ENCODE results near the gene CCZ1B.
"Not testable (repeated sequence)": the region's sequence is repeated elsewhere in the genome, so short reads cannot be mapped to it uniquely, and the experiment has no call there.

CCZ1B gene

DNA sequence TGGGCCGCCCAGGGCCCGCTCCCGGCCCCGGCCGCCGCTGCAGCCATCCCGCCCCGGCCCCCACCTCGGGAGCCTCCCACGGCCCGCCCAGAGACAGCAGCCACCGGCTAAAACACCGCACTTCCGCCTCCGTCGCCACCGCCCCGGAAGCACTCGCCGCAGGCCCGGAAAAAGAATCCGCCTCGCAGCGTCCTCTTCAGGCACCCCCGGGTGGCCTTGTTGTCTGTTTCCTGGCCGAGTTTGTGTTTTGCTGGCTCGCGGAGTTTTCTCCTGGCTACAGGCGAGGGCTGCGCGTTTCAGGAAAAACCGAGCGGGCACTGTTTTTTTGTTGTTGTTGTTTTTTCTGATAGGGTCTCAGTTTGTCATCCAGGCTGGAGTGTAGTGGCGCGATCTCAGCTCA lies at the start of gene CCZ1B:
Gene CCZ1B, minus strand, starts transcription at position 125 of the 400 bp plus-strand sequence. Its CDS starts 78 bp downstream, at position 47.
- peak; percentile 93 for DNase-seq

DNA sequence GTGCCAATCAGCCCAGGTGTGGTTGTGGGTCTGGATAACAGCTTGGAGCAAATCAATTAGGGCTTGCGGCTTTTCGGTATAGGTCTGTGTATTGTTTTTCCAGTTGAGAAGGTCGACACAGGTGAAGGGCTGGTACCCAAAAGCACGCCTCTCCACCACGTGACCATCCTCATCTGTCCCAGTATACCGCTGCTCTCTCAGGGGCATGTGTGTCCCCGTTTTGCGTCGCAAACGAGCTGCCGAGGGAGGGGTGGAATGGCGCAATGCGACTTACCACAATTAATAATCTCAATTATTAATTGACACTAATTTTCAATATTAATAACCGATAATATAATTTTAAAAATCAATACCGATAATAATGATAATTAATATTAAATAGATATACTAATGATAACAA lies 48.9 kb upstream of the CCZ1B start:
- not testable (repeated sequence) for DNase-seq

DNA sequence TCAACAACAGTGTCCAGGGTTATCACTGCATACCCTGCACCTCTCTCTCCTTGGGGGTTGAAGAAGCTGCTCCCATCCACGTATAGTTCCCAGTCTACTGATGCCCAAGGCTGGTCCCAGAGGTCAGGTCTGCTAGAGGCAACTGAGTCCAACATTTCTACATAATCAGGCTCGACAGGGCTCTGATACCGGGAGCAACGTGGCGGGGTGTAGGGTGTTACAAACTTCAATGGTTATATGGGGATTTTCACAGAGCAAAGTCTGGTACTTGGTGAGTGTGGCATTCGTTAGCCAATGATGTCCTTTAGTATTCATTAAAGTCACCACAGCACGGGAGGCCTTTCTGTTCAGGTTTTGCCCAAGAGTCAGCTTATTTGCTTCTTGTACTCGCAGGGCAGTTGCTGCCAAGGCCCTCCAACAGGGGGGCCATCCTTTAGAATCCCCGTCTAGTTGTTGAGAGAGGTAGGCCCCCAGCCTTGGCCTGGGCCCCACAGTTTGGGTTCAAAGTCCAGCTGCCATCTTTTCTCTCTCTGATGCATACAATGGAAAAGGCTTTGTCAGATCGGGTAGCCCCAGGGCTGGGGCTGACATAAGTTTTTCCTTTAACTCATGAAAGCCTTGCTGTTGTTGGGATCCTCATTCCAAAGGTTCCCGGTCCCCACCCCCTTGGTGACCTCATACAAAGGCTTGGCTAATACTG lies 46.3 kb upstream of the CCZ1B start:
- not testable (repeated sequence) for DNase-seq

DNA sequence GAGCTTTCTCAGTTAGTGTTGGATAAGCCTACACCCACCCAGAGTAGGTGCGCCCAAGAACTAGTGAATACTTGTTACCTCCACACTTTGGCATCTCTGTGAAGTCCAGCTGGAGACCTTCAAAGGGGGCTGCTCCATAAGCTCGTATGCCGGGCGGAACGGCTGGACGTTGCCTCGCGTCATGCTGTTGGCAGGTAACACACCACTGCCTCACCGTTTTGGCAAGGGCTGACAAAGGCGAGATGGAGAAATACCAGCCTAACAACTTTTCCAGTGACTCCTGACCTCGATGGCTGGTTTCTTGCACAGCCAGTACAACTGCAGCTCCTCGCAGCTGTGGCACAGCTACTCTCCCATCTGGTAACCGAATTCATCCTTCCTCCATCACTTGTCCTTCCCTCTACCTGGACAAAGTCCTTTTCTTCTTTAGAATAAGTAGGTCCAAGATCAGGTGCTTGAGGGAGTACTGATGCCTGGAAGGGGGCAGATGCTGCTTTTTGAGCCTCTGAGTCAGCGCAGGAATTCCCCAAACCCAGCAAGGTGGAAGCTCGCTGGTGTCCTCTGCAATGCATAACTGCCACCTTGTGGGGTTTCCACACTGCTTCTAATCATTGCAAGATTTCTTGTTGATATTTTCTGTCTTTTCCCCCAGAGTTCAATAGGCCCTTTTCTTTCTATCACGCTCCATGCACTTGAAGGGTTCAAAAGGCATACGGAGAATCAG lies 45.5 kb upstream of the CCZ1B start:
- not testable (repeated sequence) for DNase-seq

DNA sequence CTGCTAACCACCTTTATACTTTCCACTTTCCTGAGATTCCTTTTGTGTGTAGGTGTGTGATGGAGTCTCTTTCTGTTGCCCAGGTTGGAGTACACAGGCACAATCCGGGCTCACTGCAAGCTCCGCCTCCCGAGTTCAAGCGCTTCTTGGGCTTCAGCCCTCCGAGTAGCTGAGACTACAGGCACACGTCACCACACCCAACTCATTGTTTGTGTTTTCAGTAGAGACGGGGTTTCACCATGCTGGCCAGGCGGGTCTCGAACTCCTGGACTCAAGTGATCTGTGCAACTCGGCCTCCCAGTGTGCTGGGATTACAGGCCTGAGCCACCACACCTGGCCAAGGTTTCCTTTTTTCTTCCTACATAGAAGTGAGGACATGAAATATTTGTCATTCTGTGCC lies 38.7 kb upstream of the CCZ1B start:
- DNase-seq: not testable (repeated sequence)

DNA sequence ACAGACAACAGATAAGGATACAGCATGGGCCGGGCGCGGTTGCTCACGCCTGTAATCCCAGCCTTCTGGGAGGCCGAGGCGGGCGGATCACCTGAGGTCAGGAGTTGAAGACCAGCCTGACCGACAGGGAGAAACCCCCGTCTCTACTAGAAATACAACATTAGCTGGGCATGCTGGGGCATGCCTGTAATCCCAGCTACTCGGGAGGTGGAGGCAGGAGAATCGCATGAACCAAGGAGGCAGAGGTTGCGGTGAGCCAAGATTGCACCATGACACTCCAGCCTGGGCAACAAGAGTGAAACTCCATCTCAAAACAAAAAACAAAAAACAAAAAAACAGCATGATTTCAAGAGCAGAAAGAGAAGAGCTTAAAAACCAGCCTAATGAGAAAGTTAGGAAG lies 38.1 kb upstream of the CCZ1B start:
- not testable (repeated sequence) for DNase-seq

DNA sequence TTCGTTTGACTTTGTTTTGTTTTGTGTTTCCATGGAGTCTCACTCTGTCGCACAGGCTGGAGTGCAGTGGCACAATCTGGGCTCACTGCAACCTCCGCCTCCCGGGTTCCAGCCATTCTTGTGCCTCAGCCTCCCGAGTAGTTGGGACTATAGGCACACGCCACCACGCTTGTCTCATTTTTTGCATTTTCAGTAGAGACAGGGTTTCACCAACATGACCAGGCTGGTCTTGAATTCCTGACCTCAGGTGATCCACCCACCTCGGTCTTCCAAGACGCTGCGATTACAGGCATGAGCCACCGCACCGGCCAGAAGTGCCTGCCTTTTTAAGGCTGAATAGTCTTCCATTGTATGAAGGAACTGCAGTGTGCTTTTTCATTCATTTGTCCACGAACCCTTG lies 36.8 kb upstream of the CCZ1B start:
- DNase-seq: not testable (repeated sequence)

DNA sequence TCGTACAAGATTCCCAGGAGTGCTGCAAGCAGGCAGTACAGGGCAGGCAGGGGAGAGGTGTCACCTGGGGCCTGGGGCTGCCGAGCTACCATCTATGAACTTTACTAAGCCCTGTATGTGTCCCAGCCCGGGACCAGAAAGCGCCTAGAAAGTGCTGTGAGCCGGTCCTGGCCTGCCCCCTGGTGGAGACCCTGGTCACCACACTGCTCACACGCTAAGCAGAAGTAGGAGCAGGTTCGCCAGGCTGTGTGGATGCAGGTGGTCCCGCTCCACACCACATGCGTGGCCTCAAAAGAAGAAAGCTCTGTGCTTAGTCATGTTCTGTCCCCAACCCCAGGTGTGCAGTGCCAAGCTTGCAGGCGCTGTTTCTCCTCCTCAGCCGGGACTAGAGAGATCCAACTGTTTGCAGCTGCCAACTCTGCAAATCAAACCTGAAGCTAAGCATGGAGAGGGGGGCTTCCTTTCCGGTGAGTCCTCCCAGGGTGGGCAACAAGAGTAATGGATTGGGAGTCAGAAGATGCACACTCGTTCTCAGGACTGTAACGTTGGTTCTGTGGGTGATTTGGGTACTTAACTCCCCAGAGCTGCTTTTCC lies 31.7 kb upstream of the CCZ1B start:
- DNase-seq: peak; percentile 55

DNA sequence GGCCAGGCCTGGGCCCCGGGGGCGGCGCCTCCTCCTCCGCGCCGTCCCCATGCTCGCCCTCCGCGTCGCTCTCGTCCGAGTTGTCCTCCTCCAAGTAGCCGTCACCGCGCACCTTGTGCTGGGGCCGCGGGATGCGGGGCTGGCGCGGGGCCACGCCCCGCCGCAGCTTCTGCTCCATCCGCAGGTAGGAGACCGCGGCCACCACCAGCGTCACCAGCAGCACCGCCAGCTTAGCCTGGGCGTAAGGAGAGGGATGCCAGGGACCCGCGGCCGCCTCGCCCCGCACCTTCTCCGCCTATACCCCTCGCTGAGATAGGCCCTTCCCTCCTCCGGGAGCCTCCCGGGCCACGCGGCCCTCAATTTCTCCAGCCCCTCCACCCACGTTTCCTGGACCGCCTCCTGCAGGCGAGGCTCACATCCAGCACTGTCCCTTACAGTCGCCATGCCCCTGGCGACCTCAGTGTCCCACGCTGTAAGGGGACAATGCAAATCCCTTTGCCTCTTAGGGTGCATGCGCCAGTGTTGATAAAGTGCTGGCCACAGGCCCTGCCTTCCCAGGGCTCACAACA lies 29.6 kb upstream of the CCZ1B start:
- DNase-seq: not testable (repeated sequence)

DNA sequence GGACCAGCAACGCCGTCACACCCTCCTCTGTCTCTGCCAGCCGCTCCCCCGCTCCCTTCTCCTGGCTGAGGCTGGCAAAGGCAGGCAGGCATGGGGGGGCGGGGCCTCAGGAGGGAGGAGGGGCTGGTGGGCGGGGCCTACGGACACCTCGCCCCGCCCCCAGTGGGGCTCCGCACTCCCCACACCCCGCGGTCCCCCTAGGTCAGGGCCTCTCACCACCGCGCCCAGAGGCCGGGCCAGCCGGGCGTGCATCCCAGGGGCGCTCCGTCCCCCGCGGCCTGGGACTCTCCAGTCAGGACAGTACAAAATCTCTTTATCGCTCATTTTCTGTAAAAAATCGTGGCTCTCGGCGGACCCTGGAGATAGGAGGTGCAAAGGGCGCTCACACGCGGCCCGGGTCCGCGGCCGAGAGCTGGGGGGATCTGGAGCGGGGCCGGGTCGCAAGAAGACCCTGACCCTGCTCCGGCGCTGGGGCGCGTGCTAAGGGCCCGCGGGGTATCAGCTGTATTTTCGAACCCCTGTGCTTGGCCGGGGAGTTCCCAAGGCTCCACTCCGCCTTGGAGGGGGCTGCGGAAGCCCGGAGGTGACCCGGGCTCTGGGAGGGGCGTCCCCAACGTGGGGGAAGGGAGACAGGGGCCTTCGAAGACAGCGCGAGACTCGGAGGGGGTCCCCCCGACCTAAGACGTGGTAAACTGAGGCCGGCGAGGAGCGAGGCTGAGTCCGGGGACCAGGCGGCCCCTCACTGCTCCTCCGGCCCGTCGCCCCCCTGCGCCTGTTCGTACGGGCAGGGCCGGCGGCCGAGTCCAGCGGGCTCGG lies 28.9 kb upstream of the CCZ1B start:
- not testable (repeated sequence) for DNase-seq

DNA sequence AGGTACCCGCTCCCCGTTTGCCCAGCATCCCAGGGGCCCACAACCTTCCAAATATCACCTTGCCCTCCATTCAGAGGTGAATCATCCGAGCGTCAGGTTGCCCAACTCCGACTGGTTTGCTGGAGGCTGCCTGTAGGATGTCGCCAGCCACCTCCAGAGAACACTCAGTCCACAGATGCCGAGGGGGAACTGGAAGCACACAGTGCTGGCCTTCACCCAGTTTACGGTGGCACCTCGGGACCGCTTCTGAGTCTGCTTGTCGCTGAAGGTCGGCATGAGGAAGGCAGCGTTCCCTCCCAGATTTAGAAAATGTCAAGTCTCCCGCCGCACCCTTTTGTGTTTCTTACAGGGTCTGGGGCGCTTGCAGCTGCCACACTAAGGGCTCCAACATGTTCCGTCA lies 27.6 kb upstream of the CCZ1B start:
- not testable (repeated sequence) for DNase-seq

DNA sequence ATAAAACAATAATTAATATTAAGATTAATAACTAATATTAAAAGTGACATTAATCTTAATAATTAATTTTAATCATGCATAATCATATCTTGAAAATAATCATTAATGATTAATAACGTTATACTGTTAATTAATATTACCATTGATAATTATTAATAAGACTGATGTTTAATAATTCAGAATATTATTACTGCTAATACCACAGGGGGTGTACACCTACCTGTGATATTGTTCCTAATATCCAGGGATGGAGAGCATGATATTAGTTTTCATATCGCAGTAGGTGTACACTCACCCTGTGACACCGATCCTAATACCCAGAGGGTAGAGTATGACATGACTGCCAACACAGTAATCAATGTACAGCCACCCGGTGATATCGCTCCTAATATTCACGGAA lies 23.1 kb upstream of the CCZ1B start:
- not testable (repeated sequence) for DNase-seq

DNA sequence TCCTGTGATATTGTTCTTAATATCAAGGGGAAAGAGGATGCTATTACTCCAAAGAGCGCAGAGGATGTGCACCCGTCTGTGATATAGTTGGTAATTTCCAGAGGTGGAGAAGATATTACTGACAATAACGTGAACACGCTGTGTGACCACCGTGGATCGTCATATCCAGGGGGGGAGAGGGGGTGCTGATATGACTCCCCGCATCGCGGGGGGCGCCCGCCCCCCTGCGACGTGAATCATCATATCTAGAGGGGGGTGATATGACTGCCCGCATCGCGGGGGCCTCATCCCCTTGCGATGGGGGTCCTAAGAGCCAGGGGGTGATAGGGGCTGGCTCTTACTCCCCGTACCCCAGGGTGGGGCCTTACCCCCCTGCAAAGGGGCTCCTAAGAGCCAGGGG lies 21.7 kb upstream of the CCZ1B start:
- not testable (repeated sequence) for DNase-seq

DNA sequence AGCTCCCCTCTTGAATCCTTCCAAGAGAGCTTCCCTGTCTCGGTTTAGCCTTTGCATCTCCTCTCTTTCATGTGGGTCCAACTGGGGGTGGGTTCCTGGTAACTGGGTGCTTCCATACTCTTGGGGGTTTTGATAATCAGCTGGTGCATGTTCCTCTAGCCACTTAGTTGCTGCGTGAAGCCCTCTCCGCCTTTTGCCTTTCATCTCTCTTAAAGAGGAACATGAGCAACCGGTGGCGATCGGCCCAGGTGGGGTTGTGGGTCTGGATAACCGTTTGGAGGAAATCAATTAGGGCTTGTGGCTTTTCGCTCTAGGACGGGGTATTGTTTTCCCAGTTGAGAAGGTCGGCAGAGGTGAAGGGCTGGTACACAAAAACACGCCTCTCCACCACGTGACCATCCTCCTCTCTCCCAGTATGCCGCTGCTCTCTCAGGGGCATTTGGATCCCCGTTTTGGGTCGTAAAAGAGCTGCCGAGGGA lies 19.9 kb upstream of the CCZ1B start:
- not testable (repeated sequence) for DNase-seq

DNA sequence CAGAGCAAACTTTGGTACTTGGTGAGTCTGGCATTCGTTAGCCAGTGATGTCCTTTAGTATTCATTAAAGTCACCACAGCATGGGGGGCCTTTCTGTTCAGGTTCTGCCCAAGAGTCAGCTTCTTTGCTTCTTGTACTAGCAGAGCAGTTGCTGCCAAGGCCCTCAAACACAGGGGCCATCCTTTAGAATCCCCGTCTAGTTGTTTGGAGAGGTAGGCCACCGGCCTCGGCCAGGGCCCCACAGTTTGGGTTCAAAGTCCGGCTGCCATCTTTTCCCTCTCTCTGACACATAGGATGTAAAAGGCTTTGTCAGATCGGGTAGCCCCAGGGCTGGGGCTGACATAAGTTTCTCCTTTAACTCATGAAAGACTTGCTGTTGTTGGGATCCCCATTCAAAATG lies 17.6 kb upstream of the CCZ1B start:
- DNase-seq: not testable (repeated sequence)

DNA sequence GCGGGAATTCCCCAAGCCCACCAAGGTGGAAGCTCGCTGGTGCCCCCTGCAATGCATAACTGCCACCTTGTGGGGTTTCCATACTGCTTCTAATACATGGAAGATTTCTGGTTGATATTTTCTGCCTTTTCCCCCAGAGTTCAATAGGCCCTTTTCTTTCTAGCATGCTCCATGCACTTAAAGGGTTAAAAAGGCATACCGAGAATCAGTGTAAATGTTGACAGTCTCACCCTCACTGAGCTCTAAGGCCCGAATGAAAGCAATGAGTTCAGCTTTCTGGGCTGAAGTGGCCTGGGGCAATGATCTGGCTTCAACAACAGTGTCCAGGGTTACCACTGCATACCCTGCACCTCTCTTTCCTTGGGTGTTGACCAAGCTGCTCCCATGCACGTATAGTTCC lies 17.0 kb upstream of the CCZ1B start:
- not testable (repeated sequence) for DNase-seq

DNA sequence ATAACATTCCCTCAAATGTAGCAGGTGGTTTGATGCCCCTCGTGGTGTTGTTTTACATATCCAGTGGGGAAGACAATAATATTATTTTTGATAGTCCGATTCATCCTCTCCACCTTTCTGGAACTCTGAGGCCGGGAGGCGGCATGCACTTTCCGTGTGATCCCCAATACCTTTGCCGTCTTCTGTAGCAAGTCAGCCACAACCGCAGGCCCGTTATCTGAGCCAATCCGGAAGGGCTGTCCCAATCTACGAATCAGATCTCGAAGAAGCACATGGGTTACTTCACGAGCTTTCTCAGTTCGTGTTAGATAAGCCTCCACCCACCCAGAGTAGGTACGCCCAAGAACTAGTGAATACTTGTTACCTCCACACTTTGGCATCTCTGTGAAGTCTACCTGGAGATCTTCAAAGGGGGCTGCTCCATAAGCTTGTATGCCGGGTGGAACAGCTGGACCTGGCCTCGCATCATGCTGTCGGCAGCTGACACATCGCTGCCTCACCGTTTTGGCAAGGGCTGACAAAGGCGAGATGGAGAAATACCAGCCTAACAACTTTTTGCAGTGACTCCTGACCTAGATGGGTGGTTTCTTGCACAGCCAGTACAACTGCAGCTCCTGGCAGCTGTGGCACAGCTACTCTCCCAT lies 16.3 kb upstream of the CCZ1B start:
- not testable (repeated sequence) for DNase-seq

DNA sequence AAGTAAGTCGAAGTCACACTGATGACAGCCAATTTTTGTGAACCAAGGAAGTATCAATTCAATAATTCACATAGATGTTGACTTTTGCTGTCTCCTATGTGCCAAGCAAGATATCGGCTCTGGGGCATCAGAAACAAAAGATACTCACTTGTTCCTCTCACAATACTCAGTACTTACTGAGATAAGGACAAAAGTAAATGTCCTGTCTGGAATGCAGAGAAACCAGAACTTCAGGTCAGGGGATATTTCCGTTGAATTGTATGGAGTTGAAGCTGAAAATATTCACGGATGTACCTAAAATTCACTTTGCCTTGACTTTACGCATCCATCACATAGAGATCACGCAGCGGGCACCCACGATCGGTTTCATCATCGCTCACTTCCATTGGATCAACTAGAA lies 11.0 kb upstream of the CCZ1B start:
- not testable (repeated sequence) for DNase-seq

DNA sequence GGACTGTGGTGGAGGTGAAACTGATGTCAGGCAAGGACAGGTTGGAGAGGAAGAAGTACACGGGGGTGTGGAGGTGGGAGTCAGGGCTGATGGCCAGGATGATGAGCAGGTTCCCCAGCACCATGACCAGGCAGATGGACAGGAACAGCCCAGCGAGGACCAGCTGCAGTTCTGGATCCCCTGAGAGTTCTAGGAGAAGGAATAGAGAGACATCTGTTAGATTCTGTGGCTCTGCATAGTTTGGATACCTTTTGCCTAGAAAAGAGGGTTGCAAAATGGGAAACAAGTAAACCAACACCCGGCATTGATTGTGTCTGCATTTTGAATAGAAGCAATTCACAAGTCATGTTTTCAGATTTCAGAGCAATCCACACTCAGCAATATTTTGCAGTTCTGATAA lies 9.4 kb upstream of the CCZ1B start:
- DNase-seq: not testable (repeated sequence)

DNA sequence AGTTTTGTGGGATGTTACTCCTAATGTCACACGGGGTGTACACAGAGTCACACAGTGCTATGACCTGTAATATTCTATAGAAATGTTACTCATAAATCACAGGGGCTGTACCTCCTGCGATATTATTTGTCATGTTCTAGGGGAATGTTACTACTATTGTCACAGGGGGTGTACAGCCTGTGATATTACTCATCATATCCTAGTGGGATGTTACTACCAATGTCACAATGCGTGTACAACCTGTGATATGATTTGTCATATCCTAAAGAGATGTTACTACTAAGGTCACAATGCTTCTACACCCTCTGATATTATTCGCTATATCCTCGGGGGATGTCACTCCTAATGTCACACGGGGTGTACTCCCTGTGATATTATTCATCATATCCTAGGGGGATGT lies 7.6 kb upstream of the CCZ1B start:
- DNase-seq: no peak

DNA sequence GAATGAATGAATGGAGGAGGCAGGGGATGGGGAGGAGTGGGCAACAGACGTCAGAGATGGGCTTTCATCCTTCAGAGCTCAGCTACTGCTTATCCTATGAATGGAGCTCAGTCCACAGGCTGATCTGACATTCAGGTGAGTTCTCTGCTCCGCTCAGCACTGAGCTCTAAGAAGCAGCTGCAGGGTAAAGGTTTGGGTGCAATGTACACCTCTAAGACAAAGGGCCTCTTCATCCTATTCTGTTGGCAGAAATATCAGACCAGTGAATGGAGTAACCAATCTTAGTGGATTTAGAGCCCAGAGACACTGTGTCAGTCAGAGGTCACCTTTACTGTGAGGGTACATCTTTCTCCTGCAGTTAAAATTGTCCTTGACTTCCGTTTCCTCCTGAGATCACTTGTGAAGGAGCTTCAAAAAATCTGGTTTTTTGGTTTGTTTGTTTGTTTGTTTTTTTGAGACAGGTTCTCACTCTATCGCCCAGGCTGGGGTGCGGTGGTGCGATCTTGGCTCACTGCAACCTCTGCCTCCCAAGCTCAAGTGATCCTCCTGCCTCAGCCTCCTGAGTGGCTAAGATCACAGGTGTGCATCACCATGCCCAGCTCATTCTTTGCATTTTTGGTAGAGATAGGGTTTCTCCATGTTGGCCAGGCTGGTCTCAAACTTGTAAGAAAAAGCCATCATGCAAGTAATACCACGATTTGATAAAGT lies 5.1 kb upstream of the CCZ1B start:
- no peak for DNase-seq
